Nephron (organoid): ENCODE measurements around the gene SMIM15.

ENCODE experiments used
- H3K27ac Mint-ChIP-seq, 3 experiments: 2 replicates each; pipeline ENCODE4 v1.8.0; 2020; ENCODE audit warnings: mixed read lengths in 3 of 3, mild to moderate bottlenecking in 2 of 3, moderate library complexity in 1 of 3
- H3K27me3 Mint-ChIP-seq: 2 replicates; pipeline ENCODE4 v1.8.0; 2021; ENCODE audit warnings: low read depth, mild to moderate bottlenecking, moderate library complexity, mixed read lengths
- H3K36me3 Mint-ChIP-seq: 2 replicates; pipeline ENCODE4 v1.8.0; 2020; ENCODE audit warnings: low read depth, mixed read lengths
- H3K4me1 Mint-ChIP-seq: 2 replicates; pipeline ENCODE4 v1.8.0; 2020; ENCODE audit warnings: mixed read lengths
- H3K4me3 Mint-ChIP-seq, 3 experiments: 2 replicates each; pipeline ENCODE4 v1.8.0; 2020; ENCODE audit warnings: mild to moderate bottlenecking in 3 of 3, mixed read lengths in 3 of 3, moderate library complexity in 2 of 3
- H3K9me3 Mint-ChIP-seq: 2 replicates; pipeline ENCODE4 v1.8.0; 2020; ENCODE audit warnings: mixed read lengths
- CTCF ChIP-seq, 3 experiments: fragments of 200-600 bp; sonication (generic); IDR thresholded peaks; one replicate each; pipeline ENCODE4 v1.5.0; 2021; ENCODE audit warnings: antibody characterized with exemption in 3 of 3; ENCODE audit not compliant: unreplicated experiment in 3 of 3

The SMIM15 gene

GRCh38 chr5:61120534-61120933, 41.7 kb downstream of the SMIM15 start:
- Mint-ChIP-seq H3K4me1 (no peaks in the 10 kb centered on the region), H3K27me3 (no peaks in the 10 kb centered on the region), H3K27ac (no peak overlapping the region), H3K9me3 (no peaks in the 10 kb centered on the region), H3K4me3 (no peak overlapping the region), H3K36me3 (no peaks in the 10 kb centered on the region)
- TF ChIP-seq CTCF (IDR thresholded peaks at IDR 0.05; ENCODE audit: unreplicated experiment in 3 of 3): no peak

GRCh38 chr5:61119066-61119465, 43.2 kb downstream of the SMIM15 start:
- H3K27ac Mint-ChIP-seq: no peak overlapping the region
- H3K4me1 Mint-ChIP-seq: no peaks in the 10 kb centered on the region
- no peak for TF ChIP-seq CTCF (IDR thresholded peaks at IDR 0.05; ENCODE audit: unreplicated experiment in 3 of 3)
- H3K9me3 Mint-ChIP-seq: peaks cover 3% of the 10 kb centered on the region
- no peaks in the 10 kb centered on the region for H3K27me3 Mint-ChIP-seq
- no peak overlapping the region for H3K4me3 Mint-ChIP-seq
- no peaks in the 10 kb centered on the region for H3K36me3 Mint-ChIP-seq

GRCh38 chr5:61115968-61116367, 46.3 kb downstream of the SMIM15 start:
- no peak for TF ChIP-seq CTCF (IDR thresholded peaks at IDR 0.05; ENCODE audit: unreplicated experiment in 3 of 3)
- no peaks in the 10 kb centered on the region for H3K27me3 Mint-ChIP-seq
- peaks cover 4% of the 10 kb centered on the region for H3K36me3 Mint-ChIP-seq
- peaks cover 12% of the 10 kb centered on the region for H3K9me3 Mint-ChIP-seq
- H3K4me1 Mint-ChIP-seq: no peaks in the 10 kb centered on the region
- no peak overlapping the region for H3K4me3 Mint-ChIP-seq
- H3K27ac Mint-ChIP-seq: no peak overlapping the region

- H3K36me3 Mint-ChIP-seq: peaks cover 4% of the 10 kb centered on the region
- H3K27ac Mint-ChIP-seq: no peak overlapping the region
- H3K9me3 Mint-ChIP-seq: peaks cover 12% of the 10 kb centered on the region
- no peak overlapping the region for H3K4me3 Mint-ChIP-seq
- no peaks in the 10 kb centered on the region for H3K27me3 Mint-ChIP-seq
- no peak for TF ChIP-seq CTCF (IDR thresholded peaks at IDR 0.05; ENCODE audit: unreplicated experiment in 3 of 3)
- no peaks in the 10 kb centered on the region for H3K4me1 Mint-ChIP-seq
Measured at GRCh38 chr5:61114441-61114840, 47.8 kb downstream of the SMIM15 start.
